Stimulated activated CD4-positive, alpha-beta T cell treated with anti-CD3 and anti-CD28 coated beads, Interleukin-1b, Interleukin-23, amount 100 ng/mL, for 1 hour (primary cell): Measurements from ENCODE around the gene PRKCE.
"Not testable (repeated sequence)": the region's sequence is repeated elsewhere in the genome, so short reads cannot be mapped to it uniquely, and the experiment has no call there.

Experiments used
- DNase-seq, 2 donors: peaks; one replicate each; pipeline ENCODE4 v3.0.0-alpha.2; 2020; ENCODE audit warnings: low read depth in 2 of 2

PRKCE gene

DNA sequence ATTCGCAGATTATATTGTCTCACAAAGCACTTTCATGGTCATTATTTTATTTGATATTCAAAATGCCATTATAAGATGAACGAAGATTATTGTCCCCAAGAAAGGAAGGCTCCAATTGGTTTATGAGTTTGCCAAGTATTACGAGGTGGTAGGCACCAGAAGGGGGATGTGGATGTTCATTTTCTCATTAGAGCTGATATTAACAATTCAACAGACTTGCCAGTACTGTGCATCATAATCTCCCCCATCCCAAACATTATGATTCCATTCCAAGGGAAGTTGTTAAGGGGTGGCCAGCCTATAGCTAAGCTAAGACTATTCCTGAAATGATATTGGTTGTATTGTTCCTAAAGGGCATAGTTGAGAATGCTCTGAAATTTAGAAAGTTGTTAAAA lies 257.7 kb downstream of the PRKCE start:
- no peak for DNase-seq

DNA sequence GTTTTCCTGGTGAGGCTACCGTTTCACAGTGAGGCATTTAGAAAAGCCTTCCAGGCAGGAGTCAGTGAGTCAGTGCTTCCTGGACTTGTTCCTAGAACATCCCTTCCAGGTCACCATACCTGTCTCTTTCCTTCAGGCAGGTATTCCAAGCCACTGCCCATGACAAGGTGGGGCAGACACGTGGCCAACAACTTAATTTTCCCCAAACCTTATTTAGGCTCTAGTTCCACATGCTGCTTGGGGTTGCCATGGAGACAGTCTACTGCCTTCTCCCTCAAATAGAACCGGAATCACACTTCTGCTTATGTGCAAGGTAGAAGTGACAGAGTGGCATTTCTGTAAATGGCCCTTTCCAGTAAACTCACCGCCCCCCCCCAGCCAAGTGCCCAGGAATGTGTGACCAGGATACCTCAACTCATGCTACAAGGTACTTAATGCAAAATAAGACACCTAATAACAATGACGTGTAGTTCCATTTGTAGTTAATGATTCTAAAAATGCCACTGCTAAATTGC lies 258.3 kb downstream of the PRKCE start:
- DNase-seq: no peak

DNA sequence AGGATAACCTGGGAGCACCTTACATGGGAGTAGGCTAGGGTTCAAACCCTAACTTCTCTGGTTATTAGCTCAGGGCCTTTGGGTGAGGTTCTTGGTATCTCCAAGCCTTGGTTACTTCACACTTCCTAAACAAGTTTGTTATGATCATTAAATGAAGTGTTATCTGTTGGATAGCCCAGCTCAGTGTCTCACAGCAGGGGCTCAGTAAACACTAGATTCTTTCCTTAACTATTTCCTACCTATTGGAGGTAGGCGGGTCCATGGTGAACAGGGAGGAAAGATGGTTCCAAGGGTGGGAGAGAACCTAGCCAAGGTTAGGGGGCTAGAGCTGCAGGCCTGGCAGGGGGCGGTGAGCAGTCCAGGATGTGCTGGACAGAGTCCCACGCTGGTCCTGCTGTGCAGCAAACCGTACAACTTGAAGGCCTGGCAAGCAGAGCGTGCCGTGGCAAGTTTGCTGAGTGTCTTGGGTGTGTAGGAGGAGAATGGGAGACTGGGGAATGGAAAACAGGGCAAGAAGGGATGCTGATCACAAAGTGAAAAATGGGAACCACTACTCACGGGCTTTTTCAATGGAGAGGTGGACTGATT lies 259.1 kb downstream of the PRKCE start:
- DNase-seq: no peak

DNA sequence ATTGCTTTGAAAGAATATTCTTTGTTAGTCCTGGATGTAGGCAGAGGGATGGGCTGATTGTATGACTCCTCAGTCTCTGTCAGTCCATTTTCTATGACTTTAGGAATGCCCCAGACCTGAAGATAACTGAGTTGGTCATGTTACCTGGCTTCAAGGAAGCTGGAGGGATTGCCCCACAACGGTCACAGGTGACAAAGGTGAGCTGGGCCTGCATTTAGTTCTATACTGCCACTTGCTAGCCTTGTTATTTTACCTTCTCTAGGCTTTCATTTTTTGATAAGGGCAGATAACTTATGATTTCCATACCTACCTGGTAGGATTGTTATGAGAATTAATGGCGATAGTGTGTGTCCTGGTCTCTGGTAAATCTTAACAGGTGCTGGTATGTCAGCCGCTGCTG lies 260.1 kb downstream of the PRKCE start:
- no peak for DNase-seq

DNA sequence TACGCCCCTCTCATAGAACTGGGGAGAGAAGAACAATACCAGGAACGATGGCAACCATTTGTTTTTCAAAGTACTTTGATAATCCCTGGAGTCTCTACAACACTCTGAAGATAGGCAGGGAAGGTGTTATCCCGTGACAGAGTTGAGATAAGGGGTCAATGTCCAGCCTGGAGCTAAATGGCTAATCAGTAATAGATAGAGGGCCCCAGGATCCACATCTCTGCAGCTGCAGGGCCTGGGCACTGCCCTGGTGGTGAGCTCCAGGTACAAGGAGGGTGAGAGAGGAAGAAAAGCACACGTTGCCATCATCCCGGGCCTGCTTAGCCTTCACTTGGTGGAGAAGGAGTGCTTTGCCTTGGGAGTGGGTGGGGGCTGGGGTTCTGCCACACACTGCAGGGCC lies 260.6 kb downstream of the PRKCE start:
- DNase-seq: no peak

DNA sequence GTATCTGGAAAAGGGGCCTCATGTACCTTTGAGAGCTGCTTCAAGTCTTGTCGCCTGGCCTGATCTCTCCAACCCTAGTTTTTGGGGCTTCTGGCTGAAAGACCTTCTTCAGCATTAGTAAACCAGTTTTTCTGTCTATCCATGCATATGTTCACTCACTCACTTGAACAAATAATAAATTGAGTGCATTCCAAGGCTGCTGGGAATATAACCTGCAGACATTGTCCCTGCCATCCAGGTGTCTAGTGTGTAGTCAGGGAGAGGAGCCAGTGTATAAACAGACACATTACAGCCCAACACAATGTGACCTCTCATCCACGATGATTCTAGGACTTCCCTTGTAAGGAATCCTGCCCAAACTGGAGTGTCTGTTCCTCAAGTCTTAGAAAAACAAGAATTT lies 262.1 kb downstream of the PRKCE start:
- DNase-seq: no peak

DNA sequence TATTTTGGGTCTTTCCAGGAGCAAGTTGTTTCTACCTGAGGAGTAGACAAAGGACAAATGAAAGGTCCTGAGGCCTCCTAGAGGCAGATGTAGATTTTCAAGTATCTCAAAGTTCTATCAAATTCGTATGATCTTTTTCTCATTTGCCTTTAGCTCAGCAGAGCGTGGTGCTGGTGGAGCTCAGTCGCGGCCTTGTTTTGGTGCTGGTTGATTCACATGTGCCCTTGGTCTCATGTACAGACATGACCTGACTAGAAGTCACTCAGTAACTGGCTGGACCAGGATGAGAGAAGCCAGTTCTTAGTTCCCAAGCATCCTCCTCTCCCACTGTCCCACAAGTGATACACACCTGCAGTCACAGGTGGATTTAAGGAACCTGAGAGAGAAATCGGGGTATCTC lies 264.0 kb downstream of the PRKCE start:
- DNase-seq: no peak

DNA sequence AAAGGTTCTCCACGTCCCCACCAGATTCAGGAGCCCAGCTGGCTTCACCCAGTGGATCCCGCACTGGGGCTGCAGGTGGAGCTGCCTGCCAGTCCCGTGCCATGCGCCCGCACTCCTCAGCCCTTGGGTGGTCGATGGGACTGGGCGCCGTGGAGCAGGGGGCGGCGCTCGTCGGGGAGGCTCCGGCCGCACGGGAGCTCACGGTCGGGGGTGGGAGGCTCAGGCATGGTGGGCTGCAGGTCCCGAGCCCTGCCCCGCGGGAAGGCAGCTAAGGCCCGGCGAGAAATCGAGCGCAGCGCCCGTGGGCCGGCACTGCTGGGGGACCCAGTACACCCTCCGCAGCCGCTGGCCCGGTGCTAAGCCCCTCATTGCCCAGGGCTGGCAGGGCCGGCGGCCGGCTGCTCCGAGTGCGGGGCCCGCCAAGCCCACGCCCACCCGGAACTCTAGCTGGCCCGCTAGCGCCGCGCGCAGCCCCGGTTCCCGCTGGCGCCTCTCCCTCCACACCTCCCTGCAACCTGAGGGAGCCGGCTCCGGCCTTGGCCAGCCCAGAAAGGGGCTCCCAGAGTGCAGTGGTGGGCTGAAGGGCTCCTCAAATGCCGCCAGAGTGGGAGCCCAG lies 266.2 kb downstream of the PRKCE start:
- not testable (repeated sequence) for DNase-seq

DNA sequence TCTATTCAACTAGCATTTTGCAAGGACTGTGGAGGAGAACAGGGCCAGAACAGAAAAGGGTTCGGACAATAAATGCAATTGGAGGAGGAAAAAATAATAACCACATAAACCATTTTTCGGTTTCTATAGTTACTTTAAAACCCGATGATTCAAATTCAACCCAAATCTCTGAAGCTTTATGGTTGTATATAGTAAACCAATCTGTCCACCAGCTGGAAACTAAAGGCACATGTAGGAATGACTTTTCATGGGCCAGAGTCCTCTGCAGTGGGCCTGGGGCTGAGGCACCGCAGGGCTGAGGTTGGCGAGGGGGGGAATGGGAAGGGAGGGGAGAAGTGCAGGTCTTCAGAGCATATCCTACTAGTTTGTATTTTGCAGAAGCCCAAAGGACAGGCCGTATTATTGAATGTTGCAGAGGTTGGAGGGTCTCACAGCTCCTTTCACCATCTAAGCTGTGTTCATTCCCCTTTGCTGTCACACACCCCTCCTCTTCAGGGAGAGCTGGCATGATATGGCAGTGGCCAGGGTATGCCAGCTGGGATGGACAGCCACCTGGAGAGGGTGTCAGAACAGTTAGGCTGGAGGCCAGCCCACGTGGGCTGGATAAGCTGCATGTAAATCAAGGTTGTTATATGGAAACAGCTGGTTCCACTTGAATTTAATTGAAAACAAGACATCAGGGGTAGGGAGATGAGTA lies 267.1 kb downstream of the PRKCE start:
- DNase-seq: no peak

DNA sequence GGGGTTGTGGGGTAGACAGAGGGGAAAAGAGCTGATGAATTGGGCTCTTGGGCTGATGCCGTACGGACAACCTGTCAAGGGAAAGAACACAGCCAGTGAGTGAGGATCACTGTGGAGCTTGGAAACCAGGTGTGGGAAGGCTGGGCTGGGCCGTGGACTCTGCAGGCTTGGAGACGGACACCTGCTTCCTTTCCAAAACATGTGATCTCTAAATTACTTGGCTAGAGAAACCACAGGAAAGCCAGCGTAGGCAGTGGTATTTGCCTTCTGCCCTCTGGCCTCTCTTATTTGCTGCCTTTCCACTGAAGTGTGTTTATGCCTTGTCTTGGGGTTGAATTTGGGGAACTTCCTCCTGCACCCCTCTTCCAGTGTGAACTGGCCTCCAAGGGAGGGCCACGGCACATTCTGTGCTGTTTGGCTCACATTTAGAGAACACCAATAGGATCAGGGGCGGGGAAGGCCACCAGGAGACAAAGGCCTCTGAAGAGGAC lies 267.7 kb downstream of the PRKCE start:
- DNase-seq: no peak

DNA sequence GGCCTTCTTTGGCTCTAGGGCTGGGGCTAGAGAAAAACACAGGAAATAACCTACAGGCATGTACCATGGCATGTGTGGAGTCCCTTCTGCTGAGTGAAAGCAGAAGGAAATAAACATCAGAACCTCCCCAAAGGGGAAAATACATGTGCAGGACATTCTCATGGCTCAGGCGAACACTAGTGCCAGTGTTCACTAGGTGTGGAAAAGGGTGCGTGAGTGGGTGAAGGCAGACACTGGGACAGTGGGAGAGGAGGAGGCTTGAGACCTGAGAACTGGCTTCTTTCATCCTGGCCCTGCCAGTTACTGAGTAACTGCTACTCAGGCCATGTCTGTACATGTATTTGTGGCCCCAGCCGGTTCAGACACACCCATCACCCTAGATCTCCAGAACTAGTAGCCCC lies 268.2 kb downstream of the PRKCE start:
- DNase-seq: no peak

DNA sequence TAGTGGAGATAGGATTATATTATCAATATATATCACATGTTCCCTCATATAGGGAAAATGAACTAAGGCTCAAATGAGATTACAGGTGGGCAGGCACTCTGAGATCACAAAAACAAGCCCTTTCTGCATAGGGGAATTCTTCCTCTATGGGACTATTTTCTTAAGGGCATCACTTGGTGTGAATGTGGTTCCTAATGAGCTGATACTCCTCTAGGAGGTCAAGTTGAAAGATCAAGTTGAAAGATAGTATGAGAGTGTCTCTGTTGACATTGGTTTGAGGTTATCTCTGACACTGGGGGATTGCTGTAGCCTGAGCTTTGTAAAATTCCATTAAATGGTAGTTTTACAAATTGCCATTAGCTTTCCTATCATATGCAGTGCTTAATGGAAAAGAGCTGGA lies 270.4 kb downstream of the PRKCE start:
- DNase-seq: no peak

DNA sequence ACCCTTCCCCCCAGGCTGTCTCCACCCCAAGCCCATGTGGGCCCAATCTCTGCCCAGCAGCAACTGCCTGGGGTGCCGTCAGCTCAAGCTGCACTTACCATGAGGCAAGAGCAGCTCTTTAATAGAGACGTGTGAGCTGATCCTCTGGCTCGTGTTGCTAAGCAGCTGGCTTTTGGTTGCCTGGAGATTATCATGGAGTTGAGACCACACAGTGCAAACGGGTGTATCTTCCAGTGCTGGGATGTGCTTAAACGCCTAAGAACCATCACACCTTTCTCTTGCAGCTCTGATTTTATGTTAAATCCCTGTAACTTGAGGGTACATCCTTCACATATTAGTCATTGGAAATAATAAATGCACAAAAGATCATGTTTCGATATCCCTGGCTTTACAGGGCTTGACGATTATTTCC lies 271.1 kb downstream of the PRKCE start:
- no peak for DNase-seq

DNA sequence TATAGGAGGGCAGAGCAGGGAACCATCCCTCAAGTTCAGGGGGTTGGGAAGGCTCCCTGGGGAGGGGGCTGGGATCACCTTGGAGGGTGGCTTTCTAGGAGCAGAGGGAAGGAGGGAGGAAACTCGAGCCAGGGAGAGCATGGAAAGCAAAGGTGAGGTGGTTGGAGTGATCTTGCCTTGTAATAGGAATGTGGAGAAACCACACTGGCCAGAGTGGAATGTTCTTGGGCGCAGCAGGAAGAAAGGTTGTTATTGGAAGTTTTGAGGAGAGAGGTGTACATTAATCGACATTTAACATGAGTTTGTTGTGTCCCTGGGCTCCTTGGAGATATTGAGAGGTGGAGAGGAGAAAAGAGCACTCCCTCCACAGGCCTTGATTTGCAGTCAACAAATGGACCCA lies 272.2 kb downstream of the PRKCE start:
- no peak for DNase-seq

DNA sequence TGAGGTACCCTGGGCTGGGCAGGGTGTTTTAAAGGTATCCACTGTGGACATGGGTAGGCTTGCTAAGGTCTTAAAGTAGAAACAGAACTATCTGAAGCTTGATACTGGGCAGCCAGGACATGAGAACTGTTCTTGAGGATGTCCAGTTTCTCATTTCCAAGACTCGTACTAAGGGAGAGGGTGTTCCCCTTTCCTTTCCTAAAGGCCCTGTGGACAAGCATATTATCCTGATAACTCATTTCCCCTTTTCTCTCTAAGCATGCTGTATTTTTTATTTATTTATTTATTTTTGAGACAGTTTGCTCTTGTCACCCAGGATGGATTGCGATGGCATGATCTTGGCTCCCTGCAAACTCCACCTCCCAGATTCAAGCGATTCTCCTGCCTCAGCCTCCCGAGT lies 273.6 kb downstream of the PRKCE start:
- DNase-seq: no peak

DNA sequence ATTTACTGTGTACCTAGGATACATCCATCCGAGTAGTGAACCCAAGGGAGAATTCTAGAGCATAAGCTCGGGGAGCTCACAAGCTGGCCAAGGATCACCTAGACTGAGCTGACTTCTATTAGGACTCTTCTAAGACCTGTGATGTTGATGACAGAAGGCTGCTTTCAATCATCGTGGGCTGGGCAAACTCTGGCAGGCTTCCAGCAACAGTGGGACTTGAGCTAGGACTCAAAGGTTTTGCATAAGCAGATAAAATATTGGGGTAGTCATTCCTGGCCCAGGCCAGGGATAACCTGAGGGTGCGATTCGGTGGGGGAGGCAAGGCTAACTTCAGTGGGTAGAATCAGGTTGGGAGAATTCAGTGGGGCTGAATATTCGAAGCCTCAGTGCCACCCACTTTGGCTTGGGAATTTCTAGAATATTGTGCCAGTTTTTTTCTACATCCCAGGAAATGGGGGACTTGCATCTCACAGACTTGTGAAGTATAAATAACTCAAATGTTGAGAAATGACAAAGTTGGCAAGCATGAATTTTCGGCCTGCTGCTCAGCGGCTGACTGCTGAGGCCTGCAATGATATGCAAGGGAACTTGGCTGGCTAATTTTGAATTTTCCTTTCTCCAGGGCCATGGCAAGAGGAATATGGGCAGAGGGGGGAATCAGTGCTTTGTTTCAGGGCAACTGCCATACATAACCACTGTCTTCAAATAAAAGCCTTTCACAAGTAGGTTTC lies 274.3 kb downstream of the PRKCE start:
- DNase-seq: no peak

DNA sequence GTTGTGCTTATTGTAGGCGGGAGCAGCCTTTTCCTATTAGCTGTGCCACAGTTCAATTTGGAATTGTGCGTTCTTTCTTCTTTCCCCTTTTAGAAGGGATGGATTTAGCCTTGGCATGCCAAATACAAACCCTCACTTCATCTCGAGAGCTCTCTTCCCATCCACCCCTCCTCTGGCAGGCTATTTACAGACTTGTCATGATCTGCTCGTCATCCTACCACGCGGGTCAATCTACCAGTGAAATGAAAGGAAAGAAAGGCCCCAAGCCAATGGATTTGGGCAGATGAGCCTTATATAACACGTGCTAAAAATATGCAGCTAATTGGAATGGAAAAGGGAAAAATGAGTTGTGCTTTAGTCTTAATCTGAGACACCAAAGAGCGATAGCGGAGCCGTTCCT lies 277.5 kb downstream of the PRKCE start:
- DNase-seq: no peak

DNA sequence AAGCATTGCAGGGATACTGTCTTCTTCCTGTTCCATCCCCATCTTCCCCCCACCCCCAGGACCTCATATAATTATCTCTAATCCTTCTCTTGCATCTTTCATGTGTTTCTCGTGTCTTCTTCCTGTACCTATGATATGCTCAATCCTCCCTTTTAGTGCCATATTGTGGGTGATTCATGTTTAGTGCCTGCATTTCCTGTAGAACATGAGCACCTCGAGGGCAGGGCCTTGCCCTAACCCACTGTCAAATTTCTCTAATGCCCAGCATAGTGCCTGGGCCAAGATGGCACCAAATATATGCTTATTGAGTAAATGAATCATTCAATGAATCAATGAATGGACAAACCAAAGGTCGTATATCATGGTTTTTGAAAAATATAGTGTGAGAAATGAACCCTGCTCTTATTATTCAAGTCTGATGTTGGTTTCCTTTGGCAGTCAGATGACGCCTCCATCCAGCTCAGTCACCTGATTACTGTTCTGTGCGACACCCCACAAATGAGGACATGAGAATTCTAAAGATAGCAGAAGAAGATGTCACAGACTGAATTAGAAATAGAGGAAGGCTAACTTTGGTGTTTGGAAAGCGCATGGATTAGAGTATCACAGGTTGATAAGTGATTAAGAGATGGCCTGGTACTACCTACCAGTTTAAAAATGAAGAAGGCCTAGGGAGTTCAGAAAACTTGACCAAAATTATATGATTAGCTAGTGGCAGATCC lies 278.4 kb downstream of the PRKCE start:
- DNase-seq: no peak

DNA sequence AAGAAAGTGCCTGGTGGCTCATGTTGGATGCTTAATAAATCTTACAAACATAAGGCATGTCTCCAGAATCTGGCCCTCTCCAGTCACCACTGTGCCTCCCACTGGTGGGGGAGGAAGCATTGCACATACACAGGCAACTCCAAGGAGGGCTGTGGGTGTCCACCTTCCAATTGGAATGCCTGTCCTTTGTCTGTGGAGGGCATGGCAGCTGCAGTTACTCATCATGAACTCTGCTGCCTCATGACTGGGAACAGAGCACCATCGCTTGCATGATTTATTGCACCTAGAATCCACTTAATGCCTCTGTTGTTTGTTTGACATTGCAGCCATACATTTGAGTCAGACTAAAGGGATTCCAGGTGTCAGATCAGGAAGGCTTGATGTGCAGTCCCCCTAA lies 278.9 kb downstream of the PRKCE start:
- DNase-seq: no peak

DNA sequence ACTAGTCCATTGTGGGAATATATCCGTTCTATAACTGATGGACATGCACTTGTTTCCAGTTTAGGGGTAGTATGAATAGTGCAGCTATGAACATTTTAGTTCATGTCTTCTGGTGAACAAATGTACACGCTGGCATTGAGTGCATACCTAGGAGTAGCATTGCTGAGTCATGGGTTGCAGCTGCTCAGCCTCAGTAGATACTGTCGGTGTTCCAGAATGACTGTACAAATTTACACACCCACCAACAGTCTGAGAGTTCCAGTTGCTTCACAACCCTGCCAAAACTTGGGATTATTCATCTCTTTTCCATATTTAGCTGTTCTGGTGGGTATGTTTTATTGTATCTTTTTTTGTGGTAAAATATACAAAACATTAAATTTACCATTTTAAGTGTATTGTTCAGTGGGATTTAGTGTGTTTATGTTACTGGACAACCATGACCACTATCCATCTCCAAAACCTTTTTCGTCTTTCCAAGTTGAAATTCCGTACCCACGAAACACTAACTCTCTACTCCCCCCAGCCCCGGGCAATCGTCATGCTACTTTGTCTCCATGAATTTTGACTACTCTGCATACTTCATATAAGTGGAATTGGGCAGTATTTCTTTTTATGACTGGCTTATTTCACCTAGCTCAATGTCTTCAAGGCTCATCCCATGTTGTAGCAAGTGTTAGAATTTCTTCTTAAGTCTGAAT lies 281.0 kb downstream of the PRKCE start:
- no peak for DNase-seq
